CD4-positive, alpha-beta T cell treated with Interleukin-6 for 4 hours (primary cell): ENCODE results near the gene SPEF1.

Source experiments
- DNase-seq: peaks from one replicate; pipeline ENCODE4 v3.0.0-alpha.2; 2020; ENCODE audit warnings: mixed read lengths

Gene SPEF1

DNA sequence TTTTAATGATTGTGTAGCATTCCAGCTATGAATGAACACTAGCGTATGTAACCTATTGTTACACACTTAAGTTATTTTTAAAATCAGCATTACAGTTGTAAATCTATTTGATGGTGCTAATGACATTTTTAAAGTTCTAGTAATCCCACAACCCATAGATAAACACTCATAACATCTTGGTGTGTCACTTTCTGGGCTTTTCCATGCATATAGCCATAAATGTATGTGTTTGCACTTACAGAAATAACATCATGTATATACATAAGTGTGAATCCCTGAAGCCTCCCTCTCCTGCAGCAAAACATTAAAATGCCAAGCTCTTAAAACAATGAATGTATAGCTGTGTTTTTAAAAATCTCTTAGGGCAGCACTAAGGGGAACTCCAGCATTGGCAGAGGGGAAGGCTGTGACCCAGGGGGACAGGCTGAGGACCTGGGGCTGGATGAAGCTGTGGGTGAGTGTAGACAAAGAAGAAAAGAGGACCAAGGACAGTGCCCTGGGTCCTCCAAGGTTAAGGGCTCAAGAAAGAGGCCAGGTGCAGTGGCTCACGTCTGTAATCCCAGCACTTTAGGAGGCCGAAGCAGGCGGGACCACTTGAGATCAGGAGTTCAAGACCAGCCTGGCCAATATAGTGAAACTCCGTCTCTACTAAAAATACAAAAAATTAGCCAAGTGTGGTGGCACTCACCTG is 6.2 kb upstream of the SPEF1 start:
- no peak for DNase-seq

DNA sequence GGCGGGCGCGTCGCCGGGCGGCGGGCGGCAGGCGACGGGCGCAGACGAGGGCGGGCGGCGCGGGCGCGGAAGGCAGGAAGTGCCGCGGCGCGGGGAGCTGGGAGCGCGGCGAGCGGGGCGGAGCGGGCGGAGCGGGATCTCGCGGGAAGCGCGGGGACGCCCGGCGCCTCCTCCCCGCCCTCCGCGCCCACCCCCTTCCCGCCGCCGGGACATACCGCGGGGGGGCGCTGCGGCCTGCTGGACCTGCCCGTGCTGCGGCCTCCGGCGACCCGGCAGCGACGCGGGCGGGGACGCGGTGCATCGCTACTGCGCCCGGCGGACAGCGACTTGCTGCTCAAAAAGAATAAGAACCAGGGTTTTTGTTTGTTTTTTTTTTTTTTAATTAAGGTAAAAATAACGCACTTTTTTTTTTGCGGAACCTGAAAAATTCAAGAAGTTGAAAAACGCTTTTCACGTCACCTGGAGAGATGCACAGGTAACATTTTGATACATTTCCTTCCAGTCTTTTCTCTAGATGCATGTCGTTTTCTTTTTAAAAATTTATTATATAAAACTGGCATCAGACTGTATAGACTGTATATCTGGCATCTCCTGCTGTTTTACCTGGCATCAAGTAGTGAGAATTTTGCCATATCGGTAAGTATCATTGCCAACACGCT is 5.5 kb upstream of the SPEF1 start, which contains the start of gene CENPB:
Gene CENPB (minus strand): TSS at position 76 of the 659 bp plus-strand sequence. CDS start 257 bp downstream, outside the sequence.
- DNase-seq: peak; percentile 92

DNA sequence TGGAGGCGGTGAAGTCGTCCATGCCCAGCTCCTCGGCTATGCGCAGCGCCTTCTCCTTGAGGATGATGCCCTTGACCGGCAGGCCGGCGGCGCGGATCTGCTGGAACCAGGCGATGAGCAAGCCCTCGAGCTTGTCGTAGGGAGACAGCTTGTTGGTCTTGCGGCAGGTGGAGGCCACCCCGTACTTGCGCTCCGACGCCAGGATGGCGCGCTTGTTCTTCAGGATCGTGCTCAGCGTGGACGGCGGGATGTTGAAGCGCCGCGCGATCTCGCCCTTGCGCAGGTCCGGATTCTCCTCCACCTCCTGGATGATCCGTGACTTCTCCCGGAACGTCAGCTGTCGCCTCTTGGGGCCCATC is 4.9 kb upstream of the SPEF1 start:
- peak; percentile 62 for DNase-seq

GRCh38 chr20:3785240-3786125 is 4.2 kb upstream of the SPEF1 start:
- no peak for DNase-seq

- DNase-seq: no peak
Measured at GRCh38 chr20:3784863-3785239, 3.6 kb upstream of the SPEF1 start.

- DNase-seq: no peak
Measured at GRCh38 chr20:3784216-3784853, 3.1 kb upstream of the SPEF1 start.

- DNase-seq: no peak
Measured at GRCh38 chr20:3783511-3784195, 2.4 kb upstream of the SPEF1 start.

DNA sequence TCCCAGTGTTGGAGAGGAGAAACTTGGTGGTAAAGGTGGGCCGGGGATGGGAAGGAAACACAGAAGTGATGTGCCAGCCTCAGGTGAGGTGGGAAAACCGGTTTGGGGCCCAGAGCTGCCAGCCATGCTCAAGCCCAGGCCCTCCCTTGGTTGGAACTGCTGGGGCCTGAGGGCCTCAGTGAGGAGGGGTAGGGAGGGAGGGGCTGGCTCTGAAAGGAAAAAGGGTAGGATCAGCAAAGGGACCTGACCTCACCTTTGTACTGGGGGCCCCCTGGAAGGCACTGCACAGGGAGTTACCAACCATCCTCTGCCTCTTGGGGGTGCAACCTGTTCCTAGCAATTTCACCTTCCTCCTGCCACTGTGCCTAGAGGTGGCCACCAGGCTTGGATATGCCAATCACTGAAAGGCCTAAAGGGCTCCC is 1.8 kb upstream of the SPEF1 start:
- no peak for DNase-seq

DNA sequence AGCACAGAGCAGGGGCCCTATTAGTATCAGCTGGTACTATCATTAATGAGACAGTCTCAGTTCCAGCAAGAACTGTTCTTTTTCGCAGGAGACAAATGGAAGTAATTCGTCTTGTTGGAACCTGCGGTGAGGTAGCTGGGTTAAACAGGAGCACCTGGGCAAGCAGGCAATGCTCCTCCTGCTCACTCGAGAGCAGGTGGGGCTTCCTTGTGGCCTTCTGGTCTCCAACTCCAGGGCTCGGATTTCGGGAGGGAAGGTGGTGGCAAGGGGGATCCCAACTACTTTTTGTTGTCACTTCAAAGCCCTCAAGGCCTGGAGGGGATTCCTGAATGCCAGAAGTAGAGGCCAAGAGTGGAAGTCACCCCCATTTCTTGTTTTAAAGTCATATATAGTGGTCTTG is 1.3 kb upstream of the SPEF1 start:
- DNase-seq: no peak

DNA sequence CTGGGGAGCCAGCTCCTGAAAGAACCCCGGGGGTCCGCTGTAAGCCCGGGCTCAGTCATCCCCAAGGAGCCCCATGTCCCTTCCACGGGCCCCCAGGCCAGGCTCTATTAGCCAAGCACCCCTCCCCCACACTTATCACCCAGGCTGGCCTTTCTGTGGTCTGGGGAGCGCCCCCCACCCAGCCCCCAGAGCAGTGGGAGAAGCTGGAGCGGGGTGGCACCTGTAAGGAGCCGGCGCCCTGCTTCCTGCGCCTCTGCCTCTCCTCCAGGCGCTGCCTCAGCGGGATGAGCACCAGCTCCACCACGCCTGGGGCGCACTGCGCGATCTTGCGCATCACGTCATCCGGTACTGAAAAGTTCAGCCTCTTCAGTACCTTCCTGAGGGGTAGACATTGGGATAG is 2.3 kb downstream of the SPEF1 start:
- no peak for DNase-seq

- peak; percentile 64 for DNase-seq
Measured at GRCh38 chr20:3777716-3778629, 3.3 kb downstream of the SPEF1 start.

- DNase-seq: no peak
Measured at GRCh38 chr20:3777381-3777715, 3.9 kb downstream of the SPEF1 start.

GRCh38 chr20:3775457-3776108 is 5.7 kb downstream of the SPEF1 start:
- no peak for DNase-seq

DNA sequence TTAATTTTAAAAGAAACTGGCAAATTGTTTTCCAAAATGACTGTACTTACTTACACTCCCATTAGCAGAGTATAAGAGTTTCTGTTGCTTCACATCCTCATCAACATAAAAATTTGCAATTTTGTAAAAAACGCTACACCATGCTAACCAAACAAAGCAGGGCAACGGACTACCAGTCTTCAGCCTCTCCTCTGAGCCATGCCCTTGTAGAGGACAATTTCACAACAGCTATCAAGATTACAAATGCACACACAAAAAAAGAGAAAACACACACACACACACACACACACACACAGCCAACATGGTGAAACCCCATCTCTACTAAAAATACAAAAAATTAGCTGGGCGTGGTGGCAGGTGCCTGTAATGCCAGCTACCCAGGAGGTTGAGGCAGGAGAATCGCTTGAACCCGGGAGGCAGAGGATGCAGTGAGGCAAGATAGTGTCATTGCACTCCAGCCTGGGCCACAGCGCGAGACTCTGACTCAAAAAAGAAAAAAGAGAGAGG is 9.6 kb downstream of the SPEF1 start:
- no peak for DNase-seq

- peak; percentile 84 for DNase-seq
Measured at GRCh38 chr20:3768342-3769130, 12.7 kb downstream of the SPEF1 start.

GRCh38 chr20:3767427-3768341 is 13.6 kb downstream of the SPEF1 start, which contains the start of gene ADISSP:
Gene ADISSP (minus strand): TSS chr20:3767753. CDS start chr20:3760100, 7,653 bp downstream.
- DNase-seq: peak; percentile 97

DNA sequence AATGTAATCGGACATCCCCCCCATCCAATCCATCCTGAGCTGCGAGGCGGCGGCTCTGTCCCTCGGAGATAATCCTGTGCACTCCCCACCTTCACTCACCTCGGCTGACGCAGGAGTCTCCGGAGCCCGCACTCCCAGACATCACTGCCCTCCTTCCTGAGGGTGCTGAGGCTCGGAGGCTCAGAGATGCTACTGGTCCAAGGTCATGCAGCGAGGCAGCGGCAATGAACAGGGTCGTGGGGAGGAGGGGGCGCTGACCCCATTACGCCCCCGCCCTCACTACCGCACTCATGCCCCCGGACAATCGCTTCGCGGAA is 14.2 kb downstream of the SPEF1 start:
- peak; percentile 40 for DNase-seq

- DNase-seq: no peak
Measured at GRCh38 chr20:3766422-3767109, 14.7 kb downstream of the SPEF1 start.
